ENCODE measurements around the gene CACNA1C.
"Not testable (repeated sequence)": the region's sequence is repeated elsewhere in the genome, so short reads cannot be mapped to it uniquely, and the experiment has no call there.

CACNA1C gene

GRCh38 chr12:2479851-2480535, 427.2 kb downstream of the CACNA1C start:
- DNase-seq, result no peak
- intact Hi-C loops (cut with DNase I), result no loop called here

- intact Hi-C loops (cut with DNase I), result no loop called here
- DNase-seq, result no peak
Measured at GRCh38 chr12:2481346-2481745, 428.6 kb downstream of the CACNA1C start.

- no peak for DNase-seq
- intact Hi-C loops (cut with DNase I), result no loop called here
Measured at GRCh38 chr12:2481951-2482350, 429.2 kb downstream of the CACNA1C start.

GRCh38 chr12:2482938-2483660, 430.3 kb downstream of the CACNA1C start:
- no peak for DNase-seq

GRCh38 chr12:2483713-2484112, 430.9 kb downstream of the CACNA1C start:
- DNase-seq, result no peak
- intact Hi-C loops (cut with DNase I), result no loop called here

More at GRCh38 chr12:2482938-2483660, 430.3 kb downstream of the CACNA1C start:
- intact Hi-C loops (cut with DNase I), result no loop called here

- intact Hi-C loops (cut with DNase I), result no loop called here
- DNase-seq, result no peak
Measured at GRCh38 chr12:2484141-2484776, 431.5 kb downstream of the CACNA1C start.

GRCh38 chr12:2485681-2486080, 432.9 kb downstream of the CACNA1C start:
- DNase-seq, result no peak
- intact Hi-C loops (cut with DNase I), result no loop called here

- intact Hi-C loops (cut with DNase I), result no loop called here
- DNase-seq, result no peak
Measured at GRCh38 chr12:2486796-2487195, 434.0 kb downstream of the CACNA1C start.

GRCh38 chr12:2487278-2487677, 434.5 kb downstream of the CACNA1C start:
- intact Hi-C loops (cut with DNase I), result no loop called here
- DNase-seq, result no peak

GRCh38 chr12:2488131-2488530, 435.3 kb downstream of the CACNA1C start:
- intact Hi-C loops (cut with DNase I), result no loop called here
- DNase-seq, result no peak

- no peak for DNase-seq
- intact Hi-C loops (cut with DNase I), result no loop called here
Measured at GRCh38 chr12:2488596-2488995, 435.8 kb downstream of the CACNA1C start.

GRCh38 chr12:2489275-2489674, 436.5 kb downstream of the CACNA1C start:
- DNase-seq, result no peak
- intact Hi-C loops (cut with DNase I), result no loop called here

GRCh38 chr12:2490831-2491230, 438.0 kb downstream of the CACNA1C start:
- intact Hi-C loops (cut with DNase I), result no loop called here
- DNase-seq, result no peak

- intact Hi-C loops (cut with DNase I); DNase-seq: not testable (repeated sequence)
Measured at GRCh38 chr12:2491349-2491748, 438.6 kb downstream of the CACNA1C start.

GRCh38 chr12:2492236-2492635, 439.4 kb downstream of the CACNA1C start:
- DNase-seq, result no peak
- intact Hi-C loops (cut with DNase I), result no loop called here

GRCh38 chr12:2493086-2493485, 440.3 kb downstream of the CACNA1C start:
- intact Hi-C loops (cut with DNase I), result no loop called here
- DNase-seq, result no peak

- DNase-seq, result peak in 1 of 42 donors; percentile 8
- intact Hi-C loops (cut with DNase I), result no loop called here
Measured at GRCh38 chr12:2494486-2495192, 441.9 kb downstream of the CACNA1C start.

- no peak for DNase-seq
- intact Hi-C loops (cut with DNase I), result no loop called here
Measured at GRCh38 chr12:2495417-2496112, 442.8 kb downstream of the CACNA1C start.

GRCh38 chr12:2498964-2499500, 446.2 kb downstream of the CACNA1C start:
- DNase-seq, result no peak
- intact Hi-C loops (cut with DNase I), result no loop called here

All from head of caudate nucleus (tissue), 42 donors.